HEK293 (cell line): ENCODE results near the gene MPHOSPH9.

Source experiments
- CTCF ChIA-PET: fragments of 350-600 bp; formaldehyde crosslinking; extraction: SDS; loops from one replicate; lab custom pipeline; 2021; ENCODE audit warnings: antibody characterized with exemption; lab: Yijun Ruan, JAX
- POLR2A ChIA-PET: fragments of 300-600 bp; formaldehyde crosslinking; extraction: SDS; loops from one replicate; lab custom pipeline; 2020; ENCODE audit warnings: antibody characterized with exemption, inconsistent platforms; lab: Yijun Ruan, JAX
- H3K27ac ChIP-seq: fragments of 200-500 bp; sonication (Bioruptor generic); 2 replicates; pipeline ENCODE4 v1.5.1; 2014; ENCODE audit warnings: low read depth, low read length, control low read depth, inconsistent platforms; ENCODE audit errors: extremely low read depth
- H3K36me3 ChIP-seq, 2 experiments: fragments of 200-500 bp in 1 of 2; sonication (Bioruptor generic) in 1 of 2; 1 replicate in 1 of 2; 2 replicates in 1 of 2; pipeline ENCODE4 v1.5.1; 2014 to 2017; ENCODE audit warnings: inconsistent platforms in 2 of 2, low read length in 2 of 2; ENCODE audit not compliant: control insufficient read depth in 2 of 2, insufficient read depth in 1 of 2
- H3K4me1 ChIP-seq: fragments of 200-500 bp; sonication (Bioruptor generic); 2 replicates; pipeline ENCODE4 v1.5.1; 2014; ENCODE audit warnings: mild to moderate bottlenecking, low read length, inconsistent platforms; ENCODE audit not compliant: control insufficient read depth, insufficient read depth
- H3K4me3 ChIP-seq: 2 replicates; pipeline ENCODE4 v1.5.1; 2011; ENCODE audit warnings: low read depth, mild to moderate bottlenecking, control low read depth, low read length, moderate library complexity
- H3K9me3 ChIP-seq: fragments of 200-500 bp; sonication (Bioruptor generic); 2 replicates; pipeline ENCODE4 v1.5.1; 2014; ENCODE audit warnings: low read depth, low read length, inconsistent platforms; ENCODE audit not compliant: control insufficient read depth, insufficient read depth
- ATF2 ChIP-seq: fragments of 450-650 bp; formaldehyde crosslinking; IDR thresholded peaks from 2 replicates; pipeline ENCODE4 v1.5.1; 2016; ENCODE audit warnings: missing biosample characterization, missing genetic modification characterization, low read depth
- CTCF ChIP-seq: fragments of 450-650 bp; formaldehyde crosslinking; IDR thresholded peaks from 2 replicates; pipeline ENCODE4 v1.5.1; 2016; ENCODE audit warnings: missing biosample characterization, missing genetic modification characterization
- FEZF1 ChIP-seq: fragments of 450-650 bp; formaldehyde crosslinking; IDR thresholded peaks from 2 replicates; pipeline ENCODE4 v1.5.1; 2016; ENCODE audit warnings: missing biosample characterization, missing genetic modification characterization
- GLIS1 ChIP-seq: fragments of 450-650 bp; formaldehyde crosslinking; IDR thresholded peaks from 2 replicates; pipeline ENCODE4 v1.5.1; 2016; ENCODE audit warnings: missing biosample characterization, missing genetic modification characterization
- GLIS2 ChIP-seq: fragments of 450-650 bp; formaldehyde crosslinking; IDR thresholded peaks from 2 replicates; pipeline ENCODE4 v1.5.1; 2016; ENCODE audit warnings: missing biosample characterization, missing genetic modification characterization
- KLF10 ChIP-seq: fragments of 450-650 bp; IDR thresholded peaks from 2 replicates; pipeline ENCODE4 v1.5.1; 2018; ENCODE audit warnings: missing biosample characterization, mild to moderate bottlenecking, missing genetic modification characterization
- PRDM6 ChIP-seq: fragments of 450-650 bp; formaldehyde crosslinking; IDR thresholded peaks from 2 replicates; pipeline ENCODE4 v1.5.1; 2017; ENCODE audit warnings: missing biosample characterization, missing genetic modification characterization
- ZBTB6 ChIP-seq: fragments of 450-650 bp; formaldehyde crosslinking; IDR thresholded peaks from 2 replicates; pipeline ENCODE4 v1.5.1; 2017; ENCODE audit warnings: missing biosample characterization, missing genetic modification characterization
- ZNF133 ChIP-seq: fragments of 450-650 bp; formaldehyde crosslinking; IDR thresholded peaks from 2 replicates; pipeline ENCODE4 v1.5.1; 2016; ENCODE audit warnings: missing biosample characterization, missing genetic modification characterization
- ZNF18 ChIP-seq: fragments of 450-650 bp; formaldehyde crosslinking; IDR thresholded peaks from 2 replicates; pipeline ENCODE4 v1.5.1; 2016; ENCODE audit warnings: missing biosample characterization, missing genetic modification characterization
- ZNF19 ChIP-seq: fragments of 450-650 bp; formaldehyde crosslinking; IDR thresholded peaks from 2 replicates; pipeline ENCODE4; 2016; ENCODE audit warnings: missing biosample characterization, missing genetic modification characterization, low read depth
- ZNF223 ChIP-seq: fragments of 450-650 bp; formaldehyde crosslinking; IDR thresholded peaks from 2 replicates; pipeline ENCODE4 v1.5.1; 2016; ENCODE audit warnings: missing biosample characterization, missing genetic modification characterization
- ZNF266 ChIP-seq: fragments of 450-650 bp; formaldehyde crosslinking; IDR thresholded peaks from 2 replicates; pipeline ENCODE4 v1.5.1; 2016; ENCODE audit warnings: missing biosample characterization, missing genetic modification characterization, low read depth
- ZNF302 ChIP-seq: fragments of 450-650 bp; formaldehyde crosslinking; IDR thresholded peaks from 2 replicates; pipeline ENCODE4 v1.5.1; 2016; ENCODE audit warnings: missing biosample characterization, missing genetic modification characterization, low read depth
- ZNF366 ChIP-seq: fragments of 450-650 bp; formaldehyde crosslinking; conservative IDR thresholded peaks from 2 replicates; pipeline ENCODE4 v1.5.1; 2016; ENCODE audit warnings: missing biosample characterization, missing genetic modification characterization
- ZNF548 ChIP-seq: fragments of 450-650 bp; formaldehyde crosslinking; IDR thresholded peaks from 2 replicates; pipeline ENCODE4 v1.5.1; 2016; ENCODE audit warnings: missing biosample characterization, missing genetic modification characterization
- ZNF600 ChIP-seq: fragments of 450-650 bp; formaldehyde crosslinking; IDR thresholded peaks from 2 replicates; pipeline ENCODE4 v1.5.1; 2016; ENCODE audit warnings: missing biosample characterization, missing genetic modification characterization
- ZNF639 ChIP-seq: fragments of 450-650 bp; formaldehyde crosslinking; IDR thresholded peaks from 2 replicates; pipeline ENCODE4 v1.5.1; 2016; ENCODE audit warnings: missing biosample characterization, missing genetic modification characterization
- ZNF660 ChIP-seq: fragments of 450-650 bp; IDR thresholded peaks from 2 replicates; pipeline ENCODE4 v1.5.1; 2018; ENCODE audit warnings: missing biosample characterization, mild to moderate bottlenecking, missing genetic modification characterization

The MPHOSPH9 gene

GRCh38 chr12:123242116-123242904 is 9.4 kb upstream of the MPHOSPH9 start:
- no peak overlapping the region for H3K4me3 ChIP-seq
- POLR2A ChIA-PET = interaction anchor here (1.1 to 3.6 kb wide), 2 partner anchors 8 to 9 kb away, joined by 5 to 50 read pairs; partner anchors contain the start of genes MPHOSPH9 and MTRFR
- no peaks in the 10 kb centered on the region for H3K9me3 ChIP-seq
- H3K36me3 ChIP-seq = peaks cover 18 to 31% of the 10 kb centered on the region in 2 experiments; a peak in 2 of 3 replicates
- TF ChIP-seq FEZF1 (tag by site-specific recombination) = peak; percentile 57
- TF ChIP-seq PRDM6 (tag by site-specific recombination) = peak; percentile 87; the same call in 1 of the 2 replicates
- no peak for TF ChIP-seq ZNF366 (tag by site-specific recombination)
- peak; percentile 66; the same call in 1 of the 2 replicates for TF ChIP-seq KLF10
- 0 out of 2 replicates have a peak, but pooled peaks have one; percentile 11 for TF ChIP-seq GLIS1 (tag by site-specific recombination)
- peak overlapping the region; percentile 64 for H3K27ac ChIP-seq
- peaks cover 7% of the 10 kb centered on the region; the same call in 1 of the 2 replicates for H3K4me1 ChIP-seq
- CTCF ChIA-PET = interaction anchor here (0.8 to 1.5 kb wide), 2 partner anchors 10 to 263 kb away, joined by 3 to 4 read pairs; no protein-coding TSS in a partner anchor

GRCh38 chr12:123238961-123239360 is 6.0 kb upstream of the MPHOSPH9 start:
- H3K4me3 ChIP-seq = no peak overlapping the region
- H3K4me1 ChIP-seq = peaks cover 7% of the 10 kb centered on the region; the same call in 1 of the 2 replicates
- CTCF ChIA-PET = interaction anchor here (0.6 to 3.0 kb wide), 12 partner anchors 9 to 379 kb away, joined by 3 to 18 read pairs (median 5); partner anchors contain the start of gene PITPNM2
- POLR2A ChIA-PET = interaction anchor here (1.2 kb wide), 1 partner anchor 273 kb away, joined by 3 read pairs; the partner anchor contains the start of gene ABCB9
- no peaks in the 10 kb centered on the region for H3K9me3 ChIP-seq
- H3K27ac ChIP-seq = no peak overlapping the region
- H3K36me3 ChIP-seq = peaks cover 28 to 41% of the 10 kb centered on the region in 2 experiments; a peak in 2 of 3 replicates
- TF ChIP-seq ZNF19 (no peak), ZNF600 (tag by site-specific recombination) (peak; percentile 66), ZBTB6 (tag by site-specific recombination) (peak; percentile 84)

GRCh38 chr12:123238330-123238682 is 5.4 kb upstream of the MPHOSPH9 start:
- Histone ChIP-seq H3K4me1 (peaks cover 7% of the 10 kb centered on the region; the same call in 1 of the 2 replicates), H3K27ac (no peak overlapping the region), H3K36me3 (peaks cover 28 to 41% of the 10 kb centered on the region in 2 experiments; a peak in 2 of 3 replicates), H3K4me3 (no peak overlapping the region), H3K9me3 (no peaks in the 10 kb centered on the region)
- TF ChIP-seq ZNF133 (tag by site-specific recombination) (no peak), ZNF18 (no peak), ATF2 (tag by site-specific recombination) (0 out of 2 replicates have a peak, but pooled peaks have one; percentile 7), ZNF266 (tag by site-specific recombination) (no peak), ZNF639 (tag by site-specific recombination) (no peak), ZNF548 (tag by site-specific recombination) (no peak), ZNF302 (no peak), GLIS1 (tag by site-specific recombination) (no peak), GLIS2 (tag by site-specific recombination) (no peak), FEZF1 (tag by site-specific recombination) (no peak), ZNF223 (tag by site-specific recombination) (no peak), CTCF (tag by site-specific recombination) (no peak), ZNF660 (tag by site-specific recombination) (0 out of 2 replicates have a peak, but pooled peaks have one; percentile 44)
- POLR2A ChIA-PET = interaction anchor here (1.2 to 1.4 kb wide), 2 partner anchors 195 to 272 kb away, joined by 3 to 4 read pairs; partner anchors contain the start of gene ABCB9
- CTCF ChIA-PET = interaction anchor here (0.5 to 3.0 kb wide), 30 partner anchors 9 to 498 kb away, joined by 3 to 18 read pairs (median 4); partner anchors contain the start of gene PITPNM2
